Suppressor macrophage treated with lipopolysaccharide for 4 hours (primary cell): ENCODE results near the gene MCFD2.
A peak's percentile ranks its signal among the peaks of the same experiment; 100 is the strongest.

ENCODE experiments used
- DNase-seq: peaks from one replicate; pipeline ENCODE4 v3.0.0-alpha.2; 2020

The MCFD2 gene

GRCh38 chr2:46871976-46872381 is 43.6 kb downstream of the MCFD2 start:
- no peak for DNase-seq

GRCh38 chr2:46870051-46870839 is 45.4 kb downstream of the MCFD2 start:
- DNase-seq = no peak

GRCh38 chr2:46869621-46870020 is 46.0 kb downstream of the MCFD2 start:
- DNase-seq = no peak

DNA sequence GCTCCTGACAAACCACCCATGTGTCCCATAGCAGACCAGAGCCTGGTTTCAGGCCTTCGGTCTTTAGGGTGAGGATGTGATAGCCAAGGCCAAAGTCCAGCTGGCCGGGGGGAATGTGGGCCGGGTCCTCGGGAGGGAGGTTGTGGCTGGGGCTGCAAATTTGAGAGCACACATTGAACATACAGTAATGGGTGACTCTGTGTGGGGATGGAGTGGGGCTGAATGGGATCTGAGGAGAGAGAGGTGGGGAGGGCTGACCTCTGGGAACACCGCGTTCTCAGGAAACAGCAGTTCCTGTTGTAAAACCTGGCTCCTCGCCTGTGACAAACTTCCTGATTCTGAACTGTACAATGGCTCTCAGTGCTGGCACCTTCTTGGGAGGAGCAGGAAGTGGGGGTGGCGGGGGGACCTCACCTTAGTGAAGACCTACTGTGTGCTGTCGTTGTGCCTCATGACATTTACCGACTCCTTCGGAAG is 48.8 kb downstream of the MCFD2 start:
- DNase-seq = no peak

DNA sequence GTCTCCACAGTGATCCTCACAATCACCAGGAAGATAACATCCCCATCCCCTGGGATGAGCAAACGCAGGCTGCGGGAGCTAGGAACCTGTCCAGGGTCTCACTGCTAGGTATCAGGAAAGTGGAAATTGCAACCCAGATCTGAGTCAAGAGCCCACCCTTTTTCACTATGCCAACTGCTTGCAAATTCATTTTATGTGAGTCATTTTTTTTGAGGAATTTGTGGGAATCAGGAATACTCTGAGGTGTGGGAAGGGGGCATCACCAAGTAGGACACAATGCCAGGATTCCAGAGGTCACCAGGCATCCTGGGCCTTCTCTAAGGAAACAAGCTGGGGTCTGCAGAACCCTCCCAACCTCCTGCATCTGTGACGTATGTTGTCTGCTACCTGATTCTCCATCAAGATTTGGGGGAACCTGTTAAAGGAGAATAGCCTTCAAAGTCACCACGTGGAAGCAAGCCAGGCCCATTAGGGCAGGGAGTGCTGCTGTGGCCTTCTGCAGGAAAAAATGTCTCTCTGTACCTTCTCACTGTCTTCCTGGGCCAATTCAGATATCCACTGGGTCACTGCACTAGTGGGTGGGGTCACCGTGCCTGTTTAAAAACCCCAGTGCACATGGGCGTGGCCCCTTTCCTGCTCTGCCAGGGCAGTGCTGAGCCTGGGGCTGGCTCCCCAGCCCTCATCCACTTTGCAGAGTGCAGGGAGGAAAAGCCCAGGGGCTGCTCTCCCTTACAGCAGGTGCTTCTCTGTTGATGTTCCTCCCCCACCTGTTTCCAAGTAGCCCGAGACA is 50.2 kb downstream of the MCFD2 start:
- no peak for DNase-seq

DNA sequence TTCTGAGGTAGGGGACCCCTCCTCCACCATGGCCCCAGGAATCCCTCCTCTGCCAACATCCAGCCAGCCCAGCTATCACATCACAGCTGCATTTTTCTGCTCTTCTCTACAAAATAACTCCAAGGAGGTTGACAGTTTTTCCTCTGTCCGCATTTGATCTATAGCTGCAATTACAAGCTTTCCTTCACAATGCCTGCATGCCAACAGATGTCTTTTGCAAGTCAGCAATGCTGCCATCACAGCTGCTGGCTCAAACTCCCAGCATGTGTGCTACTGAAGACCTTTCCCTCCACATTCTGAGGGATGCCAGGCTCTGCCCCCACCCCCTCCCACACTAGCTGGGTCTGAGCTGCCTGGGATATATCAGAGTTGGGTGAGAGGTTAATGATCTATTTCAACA is 51.7 kb downstream of the MCFD2 start:
- DNase-seq = no peak

- DNase-seq = peak; percentile 21
These were observed 53.1 kb downstream of the MCFD2 start for GRCh38 chr2:46862514-46862913.

DNA sequence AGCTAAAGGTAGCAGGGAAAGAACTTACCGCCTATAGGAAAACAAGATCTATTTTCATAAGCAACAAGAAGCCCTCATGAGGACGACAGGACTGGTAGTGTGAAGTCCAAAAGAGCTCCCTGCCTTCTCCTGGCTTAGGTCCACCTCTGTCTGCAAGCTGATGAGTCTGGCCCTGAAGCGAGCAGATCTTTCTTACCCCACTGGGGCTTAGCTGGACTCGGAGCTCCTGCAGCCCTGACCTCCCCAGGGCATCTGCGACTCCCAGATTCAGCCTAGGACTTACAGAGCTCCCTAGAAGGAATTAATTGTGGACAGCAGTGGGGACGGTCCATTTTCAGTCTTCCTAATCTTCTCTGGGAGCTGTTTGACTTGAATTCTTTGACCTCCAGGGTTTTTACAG is 53.7 kb downstream of the MCFD2 start:
- DNase-seq = no peak

DNA sequence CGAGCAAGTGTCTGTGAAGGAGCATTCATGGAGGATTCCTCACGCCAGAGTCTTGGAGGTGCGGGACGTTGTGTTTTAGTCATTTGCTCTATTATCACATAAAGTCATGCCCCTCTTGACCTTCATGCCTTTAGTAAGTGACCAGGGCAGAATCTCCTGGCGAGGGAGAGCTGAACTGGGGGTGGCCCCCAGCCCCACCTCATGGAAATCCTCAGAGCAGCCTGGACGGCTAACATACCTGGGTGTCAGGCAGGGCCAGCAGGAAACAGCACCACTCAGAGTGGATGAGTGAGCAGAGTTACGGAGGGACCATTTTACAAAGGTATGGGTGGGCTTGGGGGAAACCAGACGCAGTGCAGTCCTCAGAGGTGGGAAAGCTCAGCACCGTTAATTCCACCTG is 56.1 kb downstream of the MCFD2 start:
- DNase-seq = no peak

- peak; percentile 30 for DNase-seq
These were observed 56.9 kb downstream of the MCFD2 start for GRCh38 chr2:46858702-46859090.

DNA sequence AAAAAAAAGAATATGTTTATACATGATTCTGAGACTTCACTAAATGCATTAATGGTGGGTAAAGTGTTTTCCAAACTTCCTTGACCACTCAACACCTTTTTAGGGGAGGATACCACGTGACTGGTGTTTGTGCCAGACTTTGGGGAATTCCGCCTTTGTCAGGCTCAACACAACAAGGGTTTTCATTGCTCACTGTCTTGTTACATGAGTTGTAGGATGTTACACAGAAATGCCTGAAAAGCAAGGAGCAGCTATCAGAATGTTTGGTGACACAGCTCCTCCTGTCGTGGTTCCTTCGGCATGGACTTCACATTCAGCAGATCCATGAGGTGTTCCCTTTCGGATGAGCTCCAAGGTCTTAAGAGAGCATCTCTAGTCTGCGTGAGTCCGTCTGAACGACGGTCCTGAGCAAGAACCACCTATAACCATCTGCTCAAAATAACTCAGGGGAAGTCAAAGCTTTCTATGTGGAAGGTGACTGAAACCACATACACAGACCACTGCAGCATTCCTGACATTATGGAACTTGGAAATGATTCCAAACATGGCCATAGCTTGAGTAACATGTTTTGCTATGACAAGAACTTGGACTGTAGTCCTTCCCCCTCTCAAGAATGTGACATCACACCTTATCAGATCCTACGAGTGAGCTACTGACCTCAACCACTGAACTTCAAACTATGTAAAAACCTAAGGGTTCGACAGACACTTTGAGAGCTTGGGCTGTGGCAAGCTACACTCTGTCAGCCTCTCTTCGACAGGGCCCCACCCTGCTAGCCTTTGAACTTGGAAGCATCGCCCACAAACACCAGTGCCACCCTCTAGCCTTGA is 57.5 kb downstream of the MCFD2 start:
- no peak for DNase-seq

GRCh38 chr2:46856336-46856735 is 59.3 kb downstream of the MCFD2 start:
- DNase-seq = no peak

GRCh38 chr2:46855805-46856204 is 59.8 kb downstream of the MCFD2 start:
- no peak for DNase-seq

GRCh38 chr2:46854260-46854659 is 61.3 kb downstream of the MCFD2 start:
- DNase-seq = no peak

DNA sequence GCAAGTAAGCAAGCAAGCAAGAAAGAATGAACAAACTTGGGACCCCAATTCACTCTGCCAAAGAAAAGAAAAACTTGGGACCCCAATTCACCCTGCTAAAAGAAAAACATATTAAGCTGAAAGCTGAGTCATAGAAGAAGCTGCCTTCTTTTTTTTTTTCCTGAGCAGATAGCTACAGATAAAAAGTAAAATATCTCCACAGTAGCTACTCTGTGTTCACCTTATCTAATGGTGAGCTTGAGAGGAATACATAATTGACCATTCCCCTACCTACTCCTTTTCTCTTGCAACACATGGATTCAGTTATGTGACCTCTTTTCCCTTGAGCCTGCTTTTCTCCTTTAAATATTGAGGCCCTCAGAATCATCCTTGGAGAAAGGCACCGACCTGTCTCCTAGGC is 63.0 kb downstream of the MCFD2 start:
- DNase-seq = no peak

GRCh38 chr2:46852124-46852523 is 63.5 kb downstream of the MCFD2 start:
- DNase-seq = no peak
